Heart left ventricle (tissue), 13 donors: ENCODE results near the gene SCN1B.

Experiments
- CTCF ChIP-seq, 12 donors: fragments of 200-600 bp; sonication (generic) in 4 of 12; IDR thresholded peaks; one replicate each; pipeline versions ENCODE4 v1.5.0 to v1.8.0; 2018 to 2022; ENCODE audit warnings: antibody characterized with exemption in 12 of 12, mild to moderate bottlenecking in 5 of 12
- POLR2A ChIP-seq, 2 donors: fragments of 450-650 bp; IDR thresholded peaks; one replicate each; pipeline ENCODE4 v1.6.1; 2017; ENCODE audit warnings: antibody characterized with exemption in 2 of 2, mild to moderate bottlenecking in 2 of 2, moderate library complexity in 2 of 2
- donor health status: ischemic (EF 13 %, LVEDD 7.1; RV severe dilation, severe dysfunction).
- donor health status: DM: no; HTN: yes; CAD: no.
- donor health status: DM: no; HTN: no; CAD: no.
- donor health status: ischemic (EF 25% LVEDD 6.9; RV normal size, moderate dysfunction).
- donor health status: ischemic (EF 25% LVEDD 5.7; RV mildly dilated, moderate dysfunction).
- donor health status: ischemic (EF 35%, LVEDD 5.7; RV mildly dilated, moderate dysfunction).
- donor health status: nonischemic (EF 11% LVEDD 7.7; RV severe dilation, severe dysfunction).
- donor health status: DM: yes; HTN: yes; CAD: no.
- donor health status: PGD.
- donor health status: ischemic (EF 29% LVEDD 5.4; RV normal size, mild dysfunction).
- donor health status: nonischemic (EF 23%, LVEDD 6.1; RV moderate dilation, normal function).

- TF ChIP-seq CTCF (IDR thresholded peaks at IDR 0.05) (no peak), POLR2A (IDR thresholded peaks at IDR 0.05) (no peak)
Observed at GRCh38 chr19:35029737-35030256, 473 bp upstream of the SCN1B start.
